Activated CD8-positive, alpha-beta T cell treated with anti-CD3 and anti-CD28 coated beads for 36 hours (primary cell): ENCODE data around the gene CNGA2. TPM values are rescaled to one million over a fixed set of nuclear protein-coding genes. Genes with fewer than 3 reads are reported as not detected.

Experiments used
- ATAC-seq: fragments of 200-7000 bp; cut with Tn5 transposase; one replicate; pipeline ENCODE4 v1.10.0; 2021; ENCODE audit warnings: mild to moderate bottlenecking, moderate library complexity
- CTCF ChIA-PET: fragments of 350-600 bp; sonication (Branson Sonifier 250); formaldehyde crosslinking; loops from one replicate; lab custom pipeline; 2021; ENCODE audit warnings: antibody characterized with exemption; lab: Charles Lee
- POLR2A ChIA-PET: fragments of 350-600 bp; sonication (Branson Sonifier 250); formaldehyde crosslinking; loops from one replicate; lab custom pipeline; 2021; ENCODE audit warnings: antibody characterized with exemption; lab: Charles Lee
- DNase-seq: peaks from one replicate; pipeline ENCODE4 v3.0.0-alpha.2; 2020
- H3K27ac Mint-ChIP-seq: one replicate; pipeline ENCODE4 v1.8.0; 2021; ENCODE audit warnings: mild to moderate bottlenecking, mixed read lengths
- H3K27me3 Mint-ChIP-seq: one replicate; pipeline ENCODE4 v1.8.0; 2021; ENCODE audit warnings: mixed read lengths
- H3K36me3 Mint-ChIP-seq: one replicate; pipeline ENCODE4 v1.8.0; 2021; ENCODE audit warnings: low read depth, mixed read lengths
- H3K4me1 Mint-ChIP-seq: one replicate; pipeline ENCODE4 v1.8.0; 2021; ENCODE audit warnings: low read depth, mixed read lengths
- H3K4me3 Mint-ChIP-seq: one replicate; pipeline ENCODE4 v1.8.0; 2021; ENCODE audit warnings: mild to moderate bottlenecking, moderate library complexity, mixed read lengths
- H3K9me3 Mint-ChIP-seq: one replicate; pipeline ENCODE4 v1.8.0; 2021; ENCODE audit warnings: mixed read lengths
- intact Hi-C: fragments of 100-400 bp; cut with micrococcal nuclease; formaldehyde crosslinking; loops from one replicate; pipeline ENCODE4 v1.10.0; 2022
- total RNA-seq, 2 experiments: library from RNA; stranded (reverse); gene quantifications; one replicate each; pipeline ENCODE4 v1.2.3, GENCODE V29; 2021
- TF ChIP-seq, protein P1 (sequence below): fragments of 200-600 bp; IDR thresholded peaks from one replicate; pipeline ENCODE4 v1.8.0; 2022; ENCODE audit warnings: antibody characterized with exemption, mild to moderate bottlenecking

The CNGA2 gene
- total RNA-seq, 2 experiments from 2014 or later: not detected

DNA sequence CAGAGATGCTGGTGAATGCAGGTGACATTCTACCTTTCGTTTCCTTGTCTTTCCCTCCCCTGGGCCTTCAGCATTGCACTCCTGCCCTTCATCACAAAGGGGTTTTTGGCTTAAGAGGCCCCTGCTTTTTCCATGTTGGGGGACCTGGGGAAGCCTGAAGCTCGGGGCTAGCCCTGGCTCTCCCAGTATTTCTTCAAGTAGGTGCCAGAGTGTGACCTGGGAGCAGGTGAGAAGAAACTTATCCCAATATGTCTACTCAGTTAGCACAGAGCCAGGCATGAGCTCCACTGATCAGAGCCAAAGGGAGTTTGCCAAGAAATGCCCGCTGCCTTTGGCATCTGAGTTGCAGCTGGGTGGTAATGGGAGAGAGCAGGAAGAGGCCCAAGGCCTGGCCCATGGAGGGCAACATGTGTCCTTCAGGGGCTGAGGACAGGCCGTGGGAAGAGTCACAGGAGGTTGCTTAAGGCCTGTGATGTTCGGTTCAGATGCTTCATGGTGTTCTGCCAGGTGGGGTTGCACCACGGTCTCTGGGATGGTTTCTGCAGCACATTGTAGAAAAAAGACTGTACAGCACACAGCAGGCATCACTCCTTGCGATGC is 31.7 kb upstream of the CNGA2 start:
- ATAC-seq (no peak), DNase-seq (no peak)
- Mint-ChIP-seq H3K4me3 (no peak overlapping the region), H3K27ac (no peak overlapping the region), H3K27me3 (no peaks in the 10 kb centered on the region), H3K9me3 (no peaks in the 10 kb centered on the region), H3K4me1 (no peaks in the 10 kb centered on the region), H3K36me3 (no peaks in the 10 kb centered on the region)
- ChIA-PET POLR2A (no interaction called here), CTCF (no interaction called here)
- intact Hi-C loops: no loop called here
- TF ChIP-seq, protein P1, sequence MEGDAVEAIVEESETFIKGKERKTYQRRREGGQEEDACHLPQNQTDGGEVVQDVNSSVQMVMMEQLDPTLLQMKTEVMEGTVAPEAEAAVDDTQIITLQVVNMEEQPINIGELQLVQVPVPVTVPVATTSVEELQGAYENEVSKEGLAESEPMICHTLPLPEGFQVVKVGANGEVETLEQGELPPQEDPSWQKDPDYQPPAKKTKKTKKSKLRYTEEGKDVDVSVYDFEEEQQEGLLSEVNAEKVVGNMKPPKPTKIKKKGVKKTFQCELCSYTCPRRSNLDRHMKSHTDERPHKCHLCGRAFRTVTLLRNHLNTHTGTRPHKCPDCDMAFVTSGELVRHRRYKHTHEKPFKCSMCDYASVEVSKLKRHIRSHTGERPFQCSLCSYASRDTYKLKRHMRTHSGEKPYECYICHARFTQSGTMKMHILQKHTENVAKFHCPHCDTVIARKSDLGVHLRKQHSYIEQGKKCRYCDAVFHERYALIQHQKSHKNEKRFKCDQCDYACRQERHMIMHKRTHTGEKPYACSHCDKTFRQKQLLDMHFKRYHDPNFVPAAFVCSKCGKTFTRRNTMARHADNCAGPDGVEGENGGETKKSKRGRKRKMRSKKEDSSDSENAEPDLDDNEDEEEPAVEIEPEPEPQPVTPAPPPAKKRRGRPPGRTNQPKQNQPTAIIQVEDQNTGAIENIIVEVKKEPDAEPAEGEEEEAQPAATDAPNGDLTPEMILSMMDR: no peak

GRCh38 chrX:151703487-151703886 is 31.1 kb upstream of the CNGA2 start:
- Mint-ChIP-seq H3K27ac (no peak overlapping the region), H3K9me3 (no peaks in the 10 kb centered on the region), H3K27me3 (no peaks in the 10 kb centered on the region), H3K4me1 (no peaks in the 10 kb centered on the region), H3K36me3 (no peaks in the 10 kb centered on the region), H3K4me3 (no peak overlapping the region)
- no peak for DNase-seq
- TF ChIP-seq, protein P1: no peak
- intact Hi-C loops: no loop called here
- ChIA-PET CTCF (no interaction called here), POLR2A (no interaction called here)
- no peak for ATAC-seq

GRCh38 chrX:151704041-151704663 is 30.4 kb upstream of the CNGA2 start:
- H3K4me3 Mint-ChIP-seq: no peak overlapping the region
- no peaks in the 10 kb centered on the region for H3K27me3 Mint-ChIP-seq
- intact Hi-C loops: no loop called here
- DNase-seq (no peak), ATAC-seq (no peak)
- H3K4me1 Mint-ChIP-seq: no peaks in the 10 kb centered on the region
- CTCF ChIA-PET: no interaction called here
- H3K36me3 Mint-ChIP-seq: no peaks in the 10 kb centered on the region
- POLR2A ChIA-PET: no interaction called here
- no peaks in the 10 kb centered on the region for H3K9me3 Mint-ChIP-seq
- H3K27ac Mint-ChIP-seq: no peak overlapping the region
- TF ChIP-seq, protein P1: no peak

GRCh38 chrX:151708821-151709220 is 25.7 kb upstream of the CNGA2 start:
- TF ChIP-seq, protein P1: no peak
- Mint-ChIP-seq H3K36me3 (no peaks in the 10 kb centered on the region), H3K9me3 (no peaks in the 10 kb centered on the region), H3K27ac (no peak overlapping the region), H3K27me3 (no peaks in the 10 kb centered on the region), H3K4me3 (no peak overlapping the region), H3K4me1 (no peaks in the 10 kb centered on the region)
- ChIA-PET CTCF (no interaction called here), POLR2A (no interaction called here)
- DNase-seq (no peak), ATAC-seq (no peak)
- intact Hi-C loops: no loop called here

DNA sequence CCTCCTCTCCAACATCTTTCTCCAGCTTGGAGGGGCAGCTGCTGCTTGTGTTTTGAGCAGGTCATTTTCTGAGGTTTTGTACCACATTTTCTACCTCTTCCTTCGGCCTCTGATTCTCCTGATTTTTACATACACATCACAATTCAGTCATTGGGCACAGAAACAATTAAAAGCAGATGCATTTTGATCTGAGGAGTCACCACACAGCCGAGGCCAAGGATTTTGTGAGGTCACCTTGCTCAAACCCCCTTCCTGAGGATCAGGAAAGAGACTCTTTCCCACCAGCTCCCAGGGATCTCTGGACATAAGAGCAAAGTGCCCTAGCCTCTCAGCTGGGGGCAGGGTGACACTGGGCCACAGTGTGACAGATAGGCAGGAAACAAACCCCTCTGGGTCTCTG is 24.1 kb upstream of the CNGA2 start:
- ChIA-PET POLR2A (interaction anchor here (0.6 kb wide), 1 partner anchor 1179 kb away, joined by 3 read pairs; no protein-coding TSS in a partner anchor), CTCF (no interaction called here)
- TF ChIP-seq, protein P1: no peak
- Mint-ChIP-seq H3K4me1 (no peaks in the 10 kb centered on the region), H3K9me3 (no peaks in the 10 kb centered on the region), H3K27me3 (no peaks in the 10 kb centered on the region), H3K4me3 (no peak overlapping the region), H3K27ac (no peak overlapping the region), H3K36me3 (no peaks in the 10 kb centered on the region)
- ATAC-seq (no peak), DNase-seq (no peak)
- intact Hi-C loops: no loop called here
